ENCODE data around the gene ZNF407.

GRCh38 chr18:75057169-75057960 lies 459.7 kb downstream of the ZNF407 start:
- no peak for TF ChIP-seq EP300 (IDR thresholded peaks at IDR 0.05)
- TF ChIP-seq CTCF (IDR thresholded peaks at IDR 0.05): no peak
- no peak for TF ChIP-seq POLR2A (IDR thresholded peaks at IDR 0.05)

Data from gastroesophageal sphincter (tissue), 3 donors.